ENCODE measurements around the gene TK2. TPM values are rescaled to one million over a fixed set of nuclear protein-coding genes. Genes with fewer than 3 reads are reported as not detected.
"Not testable (repeated sequence)": the region's sequence is repeated elsewhere in the genome, so short reads cannot be mapped to it uniquely, and the experiment has no call there.

The TK2 gene
- total RNA-seq, 2 donors from 2014 or later: 28.1 to 45.9 TPM

DNA sequence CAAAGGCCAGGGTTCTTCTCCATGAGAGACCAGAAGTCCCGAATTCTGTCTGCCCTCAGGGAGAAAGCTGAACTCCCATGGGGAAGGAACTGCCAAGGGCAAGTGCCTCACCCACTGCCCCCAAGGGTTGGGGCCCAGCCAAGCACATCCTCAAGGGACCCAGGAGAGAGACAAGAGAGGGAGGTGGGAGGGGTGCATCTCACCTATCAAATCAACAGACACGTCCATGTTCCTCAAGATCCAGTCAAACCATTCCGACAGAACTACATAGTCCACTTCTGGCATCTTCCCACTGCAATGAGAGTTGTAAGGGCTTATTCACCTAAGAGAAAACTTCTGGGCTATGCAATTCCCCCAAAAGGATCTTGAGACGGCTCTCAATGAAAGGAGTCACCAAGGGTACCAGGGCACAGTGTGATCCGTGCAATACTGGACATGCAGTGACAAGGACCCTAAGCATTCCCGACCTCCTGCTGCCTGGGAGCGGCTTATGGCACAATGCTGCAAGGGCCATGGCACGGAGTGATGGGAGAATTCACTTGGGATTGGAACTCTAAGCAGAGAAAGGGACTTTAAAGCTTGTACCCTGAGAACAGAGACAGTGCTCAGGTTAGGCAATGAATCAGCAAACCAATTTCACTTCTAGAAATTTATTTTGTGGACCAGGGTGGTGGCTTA, 32.2 kb downstream of the TK2 start:
- no peak for DNase-seq (ENCODE audit: low spot score)
- Histone ChIP-seq H3K4me3 (no peak overlapping the region), H3K36me3 (no peaks in the 10 kb centered on the region), H3K9me3 (no peaks in the 10 kb centered on the region), H3K4me1 (replicated peaks) (peaks cover 24% of the 10 kb centered on the region), H3K27ac (peak overlapping the region; percentile 96), H3K27me3 (replicated peaks; ENCODE audit: insufficient read depth) (no peaks in the 10 kb centered on the region)
- TF ChIP-seq, protein P1, sequence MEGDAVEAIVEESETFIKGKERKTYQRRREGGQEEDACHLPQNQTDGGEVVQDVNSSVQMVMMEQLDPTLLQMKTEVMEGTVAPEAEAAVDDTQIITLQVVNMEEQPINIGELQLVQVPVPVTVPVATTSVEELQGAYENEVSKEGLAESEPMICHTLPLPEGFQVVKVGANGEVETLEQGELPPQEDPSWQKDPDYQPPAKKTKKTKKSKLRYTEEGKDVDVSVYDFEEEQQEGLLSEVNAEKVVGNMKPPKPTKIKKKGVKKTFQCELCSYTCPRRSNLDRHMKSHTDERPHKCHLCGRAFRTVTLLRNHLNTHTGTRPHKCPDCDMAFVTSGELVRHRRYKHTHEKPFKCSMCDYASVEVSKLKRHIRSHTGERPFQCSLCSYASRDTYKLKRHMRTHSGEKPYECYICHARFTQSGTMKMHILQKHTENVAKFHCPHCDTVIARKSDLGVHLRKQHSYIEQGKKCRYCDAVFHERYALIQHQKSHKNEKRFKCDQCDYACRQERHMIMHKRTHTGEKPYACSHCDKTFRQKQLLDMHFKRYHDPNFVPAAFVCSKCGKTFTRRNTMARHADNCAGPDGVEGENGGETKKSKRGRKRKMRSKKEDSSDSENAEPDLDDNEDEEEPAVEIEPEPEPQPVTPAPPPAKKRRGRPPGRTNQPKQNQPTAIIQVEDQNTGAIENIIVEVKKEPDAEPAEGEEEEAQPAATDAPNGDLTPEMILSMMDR (IDR thresholded peaks at IDR 0.05): no peak
- TF ChIP-seq POLR2AphosphoS5 (IDR thresholded peaks at IDR 0.05): no peak
- no peak for TF ChIP-seq POLR2A (IDR thresholded peaks at IDR 0.05)
- intact Hi-C loops (cut with DNase I): loop anchor here (5.0 kb wide), 2 partner anchors 35 kb away; partner anchors contain the start of genes CKLF and TK2
- WGBS: 65% methylated on average over 8 of the region's 8 CpGs

- Histone ChIP-seq H3K4me3 (no peak overlapping the region), H3K36me3 (no peaks in the 10 kb centered on the region), H3K27ac (peak overlapping the region; percentile 96), H3K27me3 (replicated peaks; ENCODE audit: insufficient read depth) (no peaks in the 10 kb centered on the region), H3K4me1 (replicated peaks) (peaks cover 24% of the 10 kb centered on the region), H3K9me3 (no peaks in the 10 kb centered on the region)
- peak; percentile 32 for TF ChIP-seq POLR2A (IDR thresholded peaks at IDR 0.05)
- peak; percentile 99 for TF ChIP-seq POLR2AphosphoS5 (IDR thresholded peaks at IDR 0.05)
- TF ChIP-seq, protein P1 (IDR thresholded peaks at IDR 0.05): no peak
- intact Hi-C loops (cut with DNase I): loop anchor here (5.0 kb wide), 2 partner anchors 35 kb away; partner anchors contain the start of genes CKLF and TK2
- 23% methylated on average over 15 of the region's 15 CpGs for WGBS
- DNase-seq (ENCODE audit: low spot score): peak; percentile 97
These were observed 32.9 kb downstream of the TK2 start for GRCh38 chr16:66516808-66517585.

DNA sequence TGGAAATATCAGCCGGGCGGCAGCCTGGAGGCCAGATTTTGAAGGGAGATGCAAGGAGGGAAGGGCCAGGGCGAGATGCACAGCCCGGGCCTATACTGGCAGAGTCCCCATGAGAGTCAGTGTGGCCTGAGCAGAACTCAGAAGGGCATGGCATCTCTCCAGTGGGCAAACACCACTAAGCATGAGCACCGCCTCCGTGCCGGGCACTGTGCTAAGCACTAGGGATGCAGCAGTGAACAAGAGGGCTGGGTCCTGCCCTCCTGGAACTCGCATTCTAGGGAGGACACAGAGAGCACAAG, 33.5 kb downstream of the TK2 start:
- intact Hi-C loops (cut with DNase I): loop anchor here (5.0 kb wide), 2 partner anchors 34 to 36 kb away; partner anchors contain the start of genes CKLF and TK2
- no peak overlapping the region for H3K4me3 ChIP-seq
- no peak for DNase-seq (ENCODE audit: low spot score)
- peak overlapping the region; percentile 96 for H3K27ac ChIP-seq
- no peaks in the 10 kb centered on the region for H3K36me3 ChIP-seq
- 9% methylated on average over 8 of the region's 8 CpGs for WGBS
- H3K9me3 ChIP-seq: no peaks in the 10 kb centered on the region
- TF ChIP-seq POLR2AphosphoS5 (IDR thresholded peaks at IDR 0.05): no peak
- H3K27me3 ChIP-seq (replicated peaks; ENCODE audit: insufficient read depth): no peaks in the 10 kb centered on the region
- peaks cover 26% of the 10 kb centered on the region for H3K4me1 ChIP-seq (replicated peaks)

DNA sequence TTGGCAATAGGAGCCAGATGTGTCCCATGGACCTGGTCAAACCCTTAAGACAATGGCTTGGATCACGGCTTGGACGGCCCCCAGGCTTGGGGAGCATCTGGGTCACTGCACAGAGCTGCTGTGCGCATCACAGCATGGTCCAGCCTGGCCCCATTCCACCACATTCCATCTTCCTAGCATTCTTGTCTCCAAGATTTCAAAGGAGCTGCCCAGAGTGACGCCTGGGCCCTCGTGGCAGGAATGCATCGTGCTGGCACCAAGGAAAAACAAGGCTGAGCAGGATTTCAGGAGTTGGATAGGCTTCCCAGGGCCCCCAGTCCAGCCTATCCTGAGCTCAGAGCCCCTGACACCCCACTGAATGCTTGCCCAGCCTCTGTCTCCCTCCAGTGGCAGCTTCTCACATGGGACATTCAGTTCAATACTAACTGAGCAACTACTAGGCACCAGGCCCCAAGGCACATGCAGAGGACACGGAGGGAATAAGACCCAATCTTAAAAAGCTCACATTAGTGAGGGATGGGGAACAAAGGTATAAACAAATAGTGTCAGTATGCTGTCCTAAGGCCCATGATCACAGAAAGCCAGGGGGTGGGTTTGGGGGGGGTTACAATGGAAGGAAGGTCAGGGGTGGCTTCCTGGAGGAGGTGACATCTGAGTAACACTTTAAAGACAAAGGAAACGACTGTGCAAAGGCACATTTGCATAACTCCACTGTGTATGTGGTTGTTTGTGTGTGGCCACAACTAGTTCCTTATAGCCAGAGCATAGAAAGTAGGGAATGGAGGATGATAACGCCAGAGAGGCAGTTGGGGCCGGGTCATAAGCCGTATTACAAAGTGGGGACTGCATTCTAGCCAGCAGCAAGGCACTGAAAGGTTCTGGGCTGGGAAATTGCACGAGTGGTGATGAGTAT, 34.1 kb downstream of the TK2 start:
- WGBS: 57% methylated on average over 12 of the region's 12 CpGs

GRCh38 chr16:66514980-66515595, 34.8 kb downstream of the TK2 start:
- intact Hi-C loops (cut with DNase I): loop anchor here (5.0 kb wide), 2 partner anchors 33 to 37 kb away; partner anchors contain the start of genes CKLF and TK2
- H3K27ac ChIP-seq: peak overlapping the region in 1 of 2 donors; percentile 96
- not testable (repeated sequence) for H3K27me3 ChIP-seq (replicated peaks; ENCODE audit: insufficient read depth); H3K4me3 ChIP-seq; H3K9me3 ChIP-seq; DNase-seq (ENCODE audit: low spot score); H3K36me3 ChIP-seq
- 96% methylated on average over 10 of the region's 10 CpGs for WGBS
- peaks cover 35% of the 10 kb centered on the region for H3K4me1 ChIP-seq (replicated peaks)

More for the DNA sequence above, 34.1 kb downstream of the TK2 start:
- Histone ChIP-seq H3K9me3 (no peaks in the 10 kb centered on the region), H3K27ac (peak overlapping the region; percentile 96), H3K27me3 (replicated peaks; ENCODE audit: insufficient read depth) (no peaks in the 10 kb centered on the region), H3K4me3 (no peak overlapping the region), H3K36me3 (no peaks in the 10 kb centered on the region), H3K4me1 (replicated peaks) (peaks cover 32% of the 10 kb centered on the region)
- no peak for DNase-seq (ENCODE audit: low spot score)
- TF ChIP-seq, protein P1 (IDR thresholded peaks at IDR 0.05): peak in 2 of 4 experiments; percentile 25 to 36
- no peak for TF ChIP-seq POLR2A (IDR thresholded peaks at IDR 0.05)
- intact Hi-C loops (cut with DNase I): loop anchor here (5.0 kb wide), 2 partner anchors 34 to 36 kb away; partner anchors contain the start of genes CKLF and TK2

DNA sequence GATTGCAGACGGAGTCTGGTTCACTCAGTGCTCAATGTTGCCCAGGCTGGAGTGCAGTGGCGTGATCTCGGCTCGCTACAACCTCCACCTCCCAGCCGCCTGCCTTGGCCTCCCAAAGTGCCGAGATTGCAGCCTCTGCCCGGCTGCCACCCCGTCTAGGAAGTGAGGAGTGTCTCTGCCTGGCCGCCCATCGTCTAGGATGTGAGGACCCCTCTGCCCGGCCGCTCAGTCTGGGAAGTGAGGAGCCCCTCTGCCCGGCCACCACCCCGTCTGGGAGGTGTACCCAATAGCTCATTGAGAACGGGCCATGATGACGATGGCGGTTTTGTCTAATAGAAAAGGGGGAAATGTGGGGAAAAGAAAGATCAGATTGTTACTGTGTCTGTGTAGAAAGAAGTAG, 35.5 kb downstream of the TK2 start:
- WGBS: 96% methylated on average over 11 of the region's 17 CpGs
- H3K4me1 ChIP-seq (replicated peaks): peaks cover 35% of the 10 kb centered on the region
- H3K36me3 ChIP-seq; H3K9me3 ChIP-seq; H3K27me3 ChIP-seq (replicated peaks; ENCODE audit: insufficient read depth); H3K4me3 ChIP-seq; intact Hi-C loops (cut with DNase I); H3K27ac ChIP-seq; DNase-seq (ENCODE audit: low spot score): not testable (repeated sequence)

Measured in prostate gland (tissue), 2 donors.